KMS-11 (cell line): ENCODE data around the gene MIPOL1.

Experiments used
- H2AFZ ChIP-seq: fragments of 200-600 bp; sonication (generic); 2 replicates; pipeline ENCODE4 v1.6.1; 2016; ENCODE audit warnings: antibody characterized with exemption, mixed run types, low read depth
- H3K27ac ChIP-seq: fragments of 200-600 bp; sonication (generic); 2 replicates; pipeline ENCODE4 v1.6.1; 2016; ENCODE audit warnings: mild to moderate bottlenecking, mixed run types
- H3K27me3 ChIP-seq: fragments of 200-600 bp; sonication (generic); 2 replicates; pipeline ENCODE4 v1.6.1; 2017; ENCODE audit warnings: mild to moderate bottlenecking, low read depth, mixed run types, moderate library complexity; ENCODE audit not compliant: insufficient read depth
- H3K36me3 ChIP-seq: fragments of 200-600 bp; sonication (generic); 2 replicates; pipeline ENCODE4 v1.6.1; 2017; ENCODE audit warnings: mild to moderate bottlenecking, mixed run types; ENCODE audit not compliant: insufficient read depth
- H3K4me1 ChIP-seq: fragments of 200-600 bp; sonication (generic); 2 replicates; pipeline ENCODE4 v1.6.1; 2016; ENCODE audit warnings: mild to moderate bottlenecking, low read depth, mixed run types; ENCODE audit not compliant: poor library complexity, severe bottlenecking
- H3K4me2 ChIP-seq: fragments of 200-600 bp; sonication (generic); 2 replicates; pipeline ENCODE4 v1.7.0; 2016; ENCODE audit warnings: mild to moderate bottlenecking, mixed run types
- H3K4me3 ChIP-seq: fragments of 200-600 bp; sonication (generic); IDR thresholded peaks from 2 replicates; pipeline ENCODE4 v1.6.1; 2017; ENCODE audit warnings: low read depth, low read length, mixed read lengths; ENCODE audit not compliant: insufficient read depth
- H3K79me2 ChIP-seq: fragments of 200-600 bp; sonication (generic); 2 replicates; pipeline ENCODE4 v1.6.1; 2016; ENCODE audit warnings: low read depth, mixed run types; ENCODE audit not compliant: insufficient read depth
- H3K9ac ChIP-seq: fragments of 200-600 bp; sonication (generic); 2 replicates; pipeline ENCODE4 v1.6.1; 2016; ENCODE audit warnings: mild to moderate bottlenecking, mixed run types
- H4K20me1 ChIP-seq: fragments of 200-600 bp; sonication (generic); 2 replicates; pipeline ENCODE4 v1.6.1; 2016; ENCODE audit warnings: mild to moderate bottlenecking, mixed run types; ENCODE audit not compliant: insufficient read depth
- CTCF ChIP-seq: fragments of 200-600 bp; sonication (generic); conservative IDR thresholded peaks from 2 replicates; pipeline ENCODE4 v1.6.1; 2017; ENCODE audit warnings: low read depth, mild to moderate bottlenecking, antibody characterized with exemption, low read length, moderate library complexity, mixed read lengths

Gene MIPOL1

GRCh38 chr14:37241198-37241597, 43.5 kb downstream of the MIPOL1 start:
- no peaks in the 10 kb centered on the region for H3K27me3 ChIP-seq
- no peak overlapping the region for H3K4me2 ChIP-seq
- no peaks in the 10 kb centered on the region for H4K20me1 ChIP-seq
- H3K27ac ChIP-seq, result no peak overlapping the region
- no peak overlapping the region for H2AFZ ChIP-seq
- no peak overlapping the region for H3K9ac ChIP-seq
- no peaks in the 10 kb centered on the region for H3K4me1 ChIP-seq
- no peak overlapping the region for H3K4me3 ChIP-seq
- no peaks in the 10 kb centered on the region for H3K79me2 ChIP-seq
- H3K36me3 ChIP-seq, result no peaks in the 10 kb centered on the region
- no peak for TF ChIP-seq CTCF

- Histone ChIP-seq H3K4me3 (no peak overlapping the region), H3K4me2 (no peak overlapping the region), H3K36me3 (no peaks in the 10 kb centered on the region), H3K79me2 (no peaks in the 10 kb centered on the region), H3K4me1 (no peaks in the 10 kb centered on the region), H3K9ac (no peak overlapping the region), H3K27me3 (no peaks in the 10 kb centered on the region), H3K27ac (no peak overlapping the region), H2AFZ (no peak overlapping the region), H4K20me1 (no peaks in the 10 kb centered on the region)
- peak; percentile 74 for TF ChIP-seq CTCF
These were observed 48.7 kb downstream of the MIPOL1 start for GRCh38 chr14:37246427-37246829.

GRCh38 chr14:37247791-37248461, 50.2 kb downstream of the MIPOL1 start:
- no peaks in the 10 kb centered on the region for H3K36me3 ChIP-seq
- H3K79me2 ChIP-seq, result no peaks in the 10 kb centered on the region
- H2AFZ ChIP-seq, result no peak overlapping the region
- TF ChIP-seq CTCF, result no peak
- no peak overlapping the region for H3K9ac ChIP-seq
- no peaks in the 10 kb centered on the region for H3K4me1 ChIP-seq
- H3K4me2 ChIP-seq, result no peak overlapping the region
- H3K27ac ChIP-seq, result no peak overlapping the region
- H4K20me1 ChIP-seq, result no peaks in the 10 kb centered on the region
- no peak overlapping the region for H3K4me3 ChIP-seq
- no peaks in the 10 kb centered on the region for H3K27me3 ChIP-seq

GRCh38 chr14:37251775-37252174, 54.0 kb downstream of the MIPOL1 start:
- no peak; the same call in 1 of the 2 replicates for TF ChIP-seq CTCF
- Histone ChIP-seq H3K4me1 (no peaks in the 10 kb centered on the region), H2AFZ (no peak overlapping the region), H3K4me2 (no peak overlapping the region), H3K9ac (no peak overlapping the region), H3K27ac (no peak overlapping the region), H3K36me3 (no peaks in the 10 kb centered on the region), H3K79me2 (no peaks in the 10 kb centered on the region), H4K20me1 (no peaks in the 10 kb centered on the region), H3K4me3 (no peak overlapping the region), H3K27me3 (no peaks in the 10 kb centered on the region)
